Common myeloid progenitor, CD34-positive (primary cell): ENCODE data around the gene EDEM1.
"Not testable (repeated sequence)": the region's sequence is repeated elsewhere in the genome, so short reads cannot be mapped to it uniquely, and the experiment has no call there.

Source experiments
- CTCF ChIA-PET: fragments of 350-600 bp; sonication (Branson Sonifier 250); formaldehyde crosslinking; loops from one replicate; lab custom pipeline; 2021; ENCODE audit warnings: antibody characterized with exemption; lab: Charles Lee
- POLR2A ChIA-PET: fragments of 350-600 bp; sonication (Branson Sonifier 250); formaldehyde crosslinking; loops from one replicate; lab custom pipeline; 2021; ENCODE audit warnings: antibody characterized with exemption; lab: Charles Lee
- DNase-seq, 3 donors: peaks; one replicate each; pipeline versions ENCODE4 v3.0.0 to v3.0.0-alpha.2; 2013
- H3K27ac ChIP-seq, 2 experiments: 1 replicate in 1 of 2; 2 replicates in 1 of 2; pipeline ENCODE4 v1.7.0; 2013; ENCODE audit warnings: inconsistent platforms in 2 of 2, low read length in 2 of 2, mild to moderate bottlenecking in 2 of 2, low read depth in 1 of 2, moderate library complexity in 1 of 2; ENCODE audit not compliant: severe bottlenecking in 2 of 2, insufficient read depth in 1 of 2, poor library complexity in 1 of 2
- H3K27me3 ChIP-seq, 5 experiments: replicated peaks in 2 of 5; 1 replicate in 3 of 5; 2 replicates in 2 of 5; pipeline versions ENCODE4 v1.6.1 to v1.7.0; 2013; ENCODE audit warnings: low read length in 4 of 5, mild to moderate bottlenecking in 2 of 5, moderate library complexity in 2 of 5, inconsistent platforms in 1 of 5; ENCODE audit not compliant: insufficient read depth in 5 of 5, control insufficient read depth in 4 of 5
- H3K36me3 ChIP-seq, 4 experiments: 1 replicate in 2 of 4; 2 replicates in 2 of 4; pipeline versions ENCODE4 v1.6.1 to v1.7.0; 2013; ENCODE audit warnings: low read length in 3 of 4, control low read depth in 1 of 4, mild to moderate bottlenecking in 1 of 4; ENCODE audit not compliant: control insufficient read depth in 4 of 4, insufficient read depth in 4 of 4
- H3K4me1 ChIP-seq, 4 experiments: 1 replicate in 3 of 4; 2 replicates in 1 of 4; pipeline versions ENCODE4 v1.6.1 to v1.7.1; 2013; ENCODE audit warnings: low read length in 3 of 4, mild to moderate bottlenecking in 3 of 4, control low read depth in 1 of 4, inconsistent platforms in 1 of 4, moderate library complexity in 1 of 4; ENCODE audit not compliant: control insufficient read depth in 4 of 4, insufficient read depth in 4 of 4; ENCODE audit errors: control extremely low read depth in 1 of 4
- H3K4me3 ChIP-seq, 7 experiments: 1 replicate in 4 of 7; 2 replicates in 3 of 7; pipeline versions ENCODE4 v1.5.1 to v1.7.0; 2013; ENCODE audit warnings: mild to moderate bottlenecking in 7 of 7, low read length in 6 of 7, moderate library complexity in 6 of 7, inconsistent platforms in 2 of 7, low read depth in 2 of 7, control low read depth in 1 of 7; ENCODE audit not compliant: insufficient read depth in 4 of 7, control insufficient read depth in 1 of 7; ENCODE audit errors: extremely low read depth in 1 of 7
- H3K9me3 ChIP-seq, 5 experiments: 1 replicate in 4 of 5; 2 replicates in 1 of 5; pipeline versions ENCODE4 v1.6.1 to v1.7.1; 2013; ENCODE audit warnings: low read length in 4 of 5, mild to moderate bottlenecking in 2 of 5, inconsistent platforms in 1 of 5, low read depth in 1 of 5, moderate library complexity in 1 of 5; ENCODE audit not compliant: control insufficient read depth in 4 of 5, insufficient read depth in 2 of 5; ENCODE audit errors: control extremely low read depth in 1 of 5
- WGBS: methylation state at CpG from one replicate; pipeline ENCODE4 v1.1.5; 2013; ENCODE audit not compliant: insufficient coverage; 5-methylcytosine and 5-hydroxymethylcytosine counted together

The EDEM1 gene

GRCh38 chr3:5235655-5236054, 48.1 kb downstream of the EDEM1 start:
- WGBS, result 100% methylated on average over 7 of the region's 7 CpGs
- Histone ChIP-seq H3K9me3 (no peaks in the 10 kb centered on the region), H3K27ac (no peak overlapping the region), H3K27me3 (no peaks in the 10 kb centered on the region), H3K36me3 (no peaks in the 10 kb centered on the region), H3K4me3 (no peak overlapping the region), H3K4me1 (peaks cover 0 to 4% (median 1%) of the 10 kb centered on the region in 4 experiments)
- ChIA-PET POLR2A (no interaction called here), CTCF (no interaction called here)
- no peak for DNase-seq

- no peaks in the 10 kb centered on the region for H3K27me3 ChIP-seq
- peaks cover 0 to 2% (median 0%) of the 10 kb centered on the region in 5 experiments for H3K9me3 ChIP-seq
- no peak for DNase-seq
- no peaks in the 10 kb centered on the region for H3K4me1 ChIP-seq
- no peak overlapping the region for H3K4me3 ChIP-seq
- ChIA-PET CTCF (no interaction called here), POLR2A (no interaction called here)
- H3K36me3 ChIP-seq, result no peaks in the 10 kb centered on the region
- no peak overlapping the region for H3K27ac ChIP-seq
- WGBS, result 87% methylated on average over 4 of the region's 5 CpGs
Measured at GRCh38 chr3:5238545-5238944, 51.0 kb downstream of the EDEM1 start.

GRCh38 chr3:5239602-5240001, 52.1 kb downstream of the EDEM1 start:
- H3K9me3 ChIP-seq, result peaks cover 0 to 8% (median 0%) of the 10 kb centered on the region in 5 experiments
- 60% methylated on average over 1 of the region's 4 CpGs for WGBS
- no peaks in the 10 kb centered on the region for H3K4me1 ChIP-seq
- H3K27me3 ChIP-seq, result no peaks in the 10 kb centered on the region
- ChIA-PET POLR2A (no interaction called here), CTCF (no interaction called here)
- no peak overlapping the region for H3K4me3 ChIP-seq
- DNase-seq, result peak in 2 of 3 donors; percentile 43 to 69
- H3K36me3 ChIP-seq, result no peaks in the 10 kb centered on the region
- H3K27ac ChIP-seq, result no peak overlapping the region

GRCh38 chr3:5240740-5241139, 53.2 kb downstream of the EDEM1 start:
- Histone ChIP-seq H3K9me3 (peaks cover 0 to 8% (median 0%) of the 10 kb centered on the region in 5 experiments), H3K4me3 (no peak overlapping the region), H3K4me1 (peaks cover 0 to under 1% (median 0%) of the 10 kb centered on the region in 4 experiments), H3K27ac (no peak overlapping the region), H3K36me3 (no peaks in the 10 kb centered on the region), H3K27me3 (no peaks in the 10 kb centered on the region)
- WGBS, result 80% methylated on average over 1 of the region's 1 CpG
- ChIA-PET CTCF (no interaction called here), POLR2A (no interaction called here)
- DNase-seq, result no peak

- CTCF ChIA-PET, H3K27ac ChIP-seq, H3K27me3 ChIP-seq, H3K36me3 ChIP-seq, DNase-seq, H3K9me3 ChIP-seq, POLR2A ChIA-PET, H3K4me3 ChIP-seq: not testable (repeated sequence)
- H3K4me1 ChIP-seq, result peaks cover 0 to 10% (median 5%) of the 10 kb centered on the region in 4 experiments
- 97% methylated on average over 12 of the region's 23 CpGs for WGBS
Measured at GRCh38 chr3:5242785-5243184, 55.3 kb downstream of the EDEM1 start.

GRCh38 chr3:5245927-5246326, 58.4 kb downstream of the EDEM1 start:
- POLR2A ChIA-PET, result no interaction called here
- H3K4me1 ChIP-seq, result peaks cover 0 to 13% (median 5%) of the 10 kb centered on the region in 4 experiments
- H3K9me3 ChIP-seq, result peaks cover 0 to 8% (median 0%) of the 10 kb centered on the region in 5 experiments
- no peak overlapping the region for H3K4me3 ChIP-seq
- no peaks in the 10 kb centered on the region for H3K36me3 ChIP-seq
- CTCF ChIA-PET, result no interaction called here
- DNase-seq, result peak in 2 of 3 donors; percentile 40 to 58
- no peaks in the 10 kb centered on the region for H3K27me3 ChIP-seq
- H3K27ac ChIP-seq, result no peak overlapping the region

GRCh38 chr3:5248822-5249221, 61.3 kb downstream of the EDEM1 start:
- Histone ChIP-seq H3K27ac (no peak overlapping the region), H3K4me1 (peaks cover 0 to 13% (median 5%) of the 10 kb centered on the region in 4 experiments), H3K27me3 (no peaks in the 10 kb centered on the region), H3K4me3 (no peak overlapping the region), H3K36me3 (no peaks in the 10 kb centered on the region), H3K9me3 (peaks cover 0 to 2% (median 0%) of the 10 kb centered on the region in 5 experiments)
- WGBS, result no CpG with 5 or more reads among the region's 3 CpGs
- ChIA-PET POLR2A (no interaction called here), CTCF (no interaction called here)
- no peak for DNase-seq
